Mesendoderm (in vitro differentiated cells): ENCODE measurements around the gene PARD3B.
A peak's percentile ranks its signal among the peaks of the same experiment; 100 is the strongest.

Source experiments
- DNase-seq: peaks from one replicate; pipeline ENCODE4 v3.0.0; 2013
- H2AK5ac ChIP-seq: 2 replicates; pipeline ENCODE4 v1.6.1; 2013; ENCODE audit warnings: low read length, inconsistent platforms
- H2BK120ac ChIP-seq: 2 replicates; pipeline ENCODE4 v1.6.1; 2013; ENCODE audit warnings: low read depth, mild to moderate bottlenecking, low read length, moderate library complexity, mixed read lengths
- H2BK15ac ChIP-seq: replicated peaks from 2 replicates; pipeline ENCODE4 v1.6.1; 2013; ENCODE audit warnings: low read depth, mild to moderate bottlenecking, moderate library complexity
- H2BK5ac ChIP-seq: 2 replicates; pipeline ENCODE4 v1.6.1; 2013; ENCODE audit warnings: low read length, inconsistent platforms
- H3K18ac ChIP-seq: 2 replicates; pipeline ENCODE4 v1.6.1; 2013; ENCODE audit warnings: mild to moderate bottlenecking, low read length, mixed read lengths
- H3K23ac ChIP-seq: one replicate; pipeline ENCODE4 v1.6.1; 2013; ENCODE audit warnings: low read length
- H3K27ac ChIP-seq: 2 replicates; pipeline ENCODE4 v1.5.1; 2013; ENCODE audit warnings: low read depth, mild to moderate bottlenecking, inconsistent platforms, low read length, moderate library complexity
- H3K27me3 ChIP-seq: 2 replicates; pipeline ENCODE4 v1.6.1; 2013; ENCODE audit warnings: low read length, control low read depth, mild to moderate bottlenecking, inconsistent platforms; ENCODE audit not compliant: insufficient read depth, poor library complexity
- H3K36me3 ChIP-seq: 2 replicates; pipeline ENCODE4 v1.6.1; 2013; ENCODE audit warnings: low read length, inconsistent platforms; ENCODE audit not compliant: control insufficient read depth, insufficient read depth
- H3K4ac ChIP-seq: one replicate; pipeline ENCODE4 v1.6.1; 2013; ENCODE audit warnings: low read depth, mild to moderate bottlenecking, low read length, moderate library complexity
- H3K4me1 ChIP-seq: 2 replicates; pipeline ENCODE4 v1.6.1; 2013; ENCODE audit warnings: low read depth, low read length, inconsistent platforms; ENCODE audit not compliant: control insufficient read depth
- H3K4me2 ChIP-seq: 2 replicates; pipeline ENCODE4 v1.6.1; 2013; ENCODE audit warnings: low read length
- H3K4me3 ChIP-seq: 2 replicates; pipeline ENCODE4 v1.5.1; 2013; ENCODE audit warnings: mild to moderate bottlenecking, low read length
- H3K56ac ChIP-seq: one replicate; pipeline ENCODE4 v1.6.1; 2013; ENCODE audit warnings: low read length
- H3K79me1 ChIP-seq: 2 replicates; pipeline ENCODE4 v1.6.1; 2013; ENCODE audit warnings: low read length, inconsistent platforms
- H3K79me2 ChIP-seq: 2 replicates; pipeline ENCODE4 v1.6.1; 2013; ENCODE audit warnings: mild to moderate bottlenecking, low read length; ENCODE audit not compliant: control insufficient read depth, insufficient read depth
- H3K9ac ChIP-seq: 2 replicates; pipeline ENCODE4 v1.6.1; 2013; ENCODE audit warnings: low read length, inconsistent platforms
- H4K5ac ChIP-seq: one replicate; pipeline ENCODE4 v1.6.1; 2013; ENCODE audit warnings: low read length
- H4K8ac ChIP-seq: one replicate; pipeline ENCODE4 v1.6.1; 2013; ENCODE audit warnings: low read depth, mild to moderate bottlenecking, control low read depth, low read length, moderate library complexity
- WGBS: extraction: QIAGEN DNeasy Blood & Tissue Kit; methylation state at CpG from one replicate; pipeline ENCODE4 v1.1.7; 2013; ENCODE audit warnings: low lambda C conversion rate, missing lambda C conversion rate; ENCODE audit not compliant: insufficient coverage; ENCODE audit errors: extremely low coverage; 5-methylcytosine and 5-hydroxymethylcytosine counted together

Gene PARD3B

DNA sequence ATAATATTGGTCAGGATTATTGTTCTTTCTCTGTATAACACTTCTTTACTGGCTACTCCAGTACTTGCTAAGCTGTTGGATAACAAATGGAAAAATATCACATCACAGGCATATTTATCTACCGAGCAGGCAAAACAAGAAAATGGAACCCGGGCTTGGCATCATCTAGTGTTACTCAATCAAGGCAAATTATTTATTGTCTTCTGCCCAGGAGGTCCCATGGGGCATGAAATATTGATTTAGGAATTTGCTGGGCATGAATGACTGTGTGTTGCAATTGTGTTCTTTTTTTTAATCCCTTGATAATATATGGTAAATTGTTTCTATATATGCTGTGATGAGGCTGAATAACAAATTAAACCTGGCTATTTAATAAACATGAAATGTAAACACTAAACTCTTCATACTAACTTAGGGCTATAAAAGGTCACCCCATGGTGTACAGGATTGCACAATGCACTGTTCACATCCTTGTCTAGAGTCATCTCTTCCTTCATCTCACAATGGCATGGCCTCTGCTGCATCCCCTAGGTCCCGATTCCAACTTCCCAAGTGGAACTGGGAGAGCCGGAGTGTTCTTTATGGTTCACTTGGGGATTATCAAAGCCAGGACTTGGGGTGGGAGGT, 2.2 kb upstream of the PARD3B start:
- H3K79me1 ChIP-seq: no peaks in the 10 kb centered on the region
- no peak overlapping the region for H2BK120ac ChIP-seq
- no peak overlapping the region for H3K27ac ChIP-seq
- H3K56ac ChIP-seq: no peak overlapping the region
- H3K4ac ChIP-seq: no peak overlapping the region
- no peak overlapping the region for H3K9ac ChIP-seq
- no peak overlapping the region for H4K5ac ChIP-seq
- no peak overlapping the region for H3K4me3 ChIP-seq
- no peak overlapping the region for H4K8ac ChIP-seq
- no peak overlapping the region for H2BK5ac ChIP-seq
- no peak overlapping the region for H3K18ac ChIP-seq
- no peak overlapping the region for H2AK5ac ChIP-seq
- H3K27me3 ChIP-seq: peaks cover 4% of the 10 kb centered on the region
- H3K4me2 ChIP-seq: no peak overlapping the region
- H3K4me1 ChIP-seq: no peaks in the 10 kb centered on the region
- no CpG with 5 or more reads among the region's 4 CpGs for WGBS
- H3K36me3 ChIP-seq: no peaks in the 10 kb centered on the region
- H3K79me2 ChIP-seq: no peaks in the 10 kb centered on the region
- H3K23ac ChIP-seq: no peak overlapping the region
- no peak overlapping the region for H2BK15ac ChIP-seq
- DNase-seq: no peak

DNA sequence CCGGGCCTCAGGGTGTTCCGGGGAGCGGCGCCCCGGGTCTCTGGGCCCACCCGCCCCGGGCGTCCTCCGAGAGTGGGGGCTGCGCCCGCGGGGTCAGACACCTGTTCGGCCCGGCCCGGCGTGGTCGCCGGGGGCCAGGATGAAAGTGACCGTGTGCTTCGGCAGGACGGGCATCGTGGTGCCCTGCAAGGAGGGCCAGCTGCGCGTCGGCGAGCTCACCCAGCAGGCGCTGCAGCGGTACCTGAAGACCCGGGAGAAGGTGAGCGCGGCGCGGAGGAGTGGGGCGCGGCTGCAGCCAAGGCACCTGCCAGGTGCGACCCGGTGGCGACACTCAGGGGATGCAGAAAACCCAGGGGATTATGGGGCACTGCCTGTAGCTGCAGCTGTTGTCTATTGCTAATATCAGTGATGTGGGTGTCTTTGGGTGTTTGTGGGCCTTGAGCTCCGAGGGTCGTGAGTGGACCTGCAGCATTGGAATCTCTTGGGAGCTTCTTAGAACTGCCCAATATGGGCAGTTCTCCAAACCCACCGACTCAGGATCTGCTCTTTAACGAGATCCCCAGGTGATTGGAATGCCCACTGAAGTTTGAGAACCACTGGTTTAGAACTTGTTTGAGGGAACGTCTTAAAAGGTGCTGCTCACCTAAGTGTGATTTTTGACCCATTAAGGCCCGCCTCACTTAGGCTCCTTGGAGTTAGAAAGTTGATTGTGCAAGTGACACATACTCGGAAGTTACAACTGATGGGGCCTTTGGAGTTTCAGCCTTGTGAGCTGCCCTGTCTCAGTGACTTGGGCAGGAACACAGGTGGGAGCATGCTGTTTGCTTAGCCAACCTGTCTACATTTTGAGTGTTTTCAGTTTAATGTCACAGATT, 823 bp downstream of the PARD3B start:
- peak overlapping the region; percentile 55 for H3K18ac ChIP-seq
- no peaks in the 10 kb centered on the region for H3K79me2 ChIP-seq
- peak overlapping the region; percentile 70 for H3K4me2 ChIP-seq
- no peak overlapping the region for H2AK5ac ChIP-seq
- H3K79me1 ChIP-seq: no peaks in the 10 kb centered on the region
- H3K56ac ChIP-seq: peak overlapping the region; percentile 77
- peak; percentile 13 for DNase-seq
- no CpG with 5 or more reads among the region's 45 CpGs for WGBS
- H3K36me3 ChIP-seq: no peaks in the 10 kb centered on the region
- H3K4ac ChIP-seq: no peak overlapping the region
- H3K27me3 ChIP-seq: peaks cover 4% of the 10 kb centered on the region
- H2BK5ac ChIP-seq: no peak overlapping the region
- no peak overlapping the region for H2BK15ac ChIP-seq
- H4K5ac ChIP-seq: no peak overlapping the region
- peak overlapping the region; percentile 36 for H3K4me3 ChIP-seq
- H3K27ac ChIP-seq: no peak overlapping the region
- H2BK120ac ChIP-seq: no peak overlapping the region
- no peaks in the 10 kb centered on the region for H3K4me1 ChIP-seq
- no peak overlapping the region for H4K8ac ChIP-seq
- no peak overlapping the region for H3K23ac ChIP-seq
- H3K9ac ChIP-seq: peak overlapping the region; percentile 54

GRCh38 chr2:204550751-204551511, 5.7 kb downstream of the PARD3B start:
- Histone ChIP-seq H3K56ac (no peak overlapping the region), H3K79me1 (no peaks in the 10 kb centered on the region), H3K4me3 (no peak overlapping the region), H2AK5ac (no peak overlapping the region), H2BK15ac (no peak overlapping the region), H3K36me3 (no peaks in the 10 kb centered on the region), H3K4ac (no peak overlapping the region), H3K4me2 (no peak overlapping the region), H3K27ac (no peak overlapping the region), H2BK5ac (no peak overlapping the region), H3K9ac (no peak overlapping the region), H3K18ac (no peak overlapping the region), H3K4me1 (no peaks in the 10 kb centered on the region), H3K27me3 (no peaks in the 10 kb centered on the region), H4K8ac (no peak overlapping the region), H3K23ac (no peak overlapping the region), H2BK120ac (no peak overlapping the region), H4K5ac (no peak overlapping the region), H3K79me2 (no peaks in the 10 kb centered on the region)
- peak; percentile 17 for DNase-seq
- WGBS: no CpG with 5 or more reads among the region's 3 CpGs

GRCh38 chr2:204551512-204551863, 6.2 kb downstream of the PARD3B start:
- no peak overlapping the region for H2BK120ac ChIP-seq
- no peak for DNase-seq
- no peak overlapping the region for H4K5ac ChIP-seq
- H2BK5ac ChIP-seq: no peak overlapping the region
- no CpG with 5 or more reads among the region's 3 CpGs for WGBS
- no peak overlapping the region for H2BK15ac ChIP-seq
- H3K4me2 ChIP-seq: no peak overlapping the region
- H3K56ac ChIP-seq: no peak overlapping the region
- no peak overlapping the region for H3K4me3 ChIP-seq
- H3K79me2 ChIP-seq: no peaks in the 10 kb centered on the region
- H3K4me1 ChIP-seq: no peaks in the 10 kb centered on the region
- H3K36me3 ChIP-seq: no peaks in the 10 kb centered on the region
- H3K9ac ChIP-seq: no peak overlapping the region
- H3K79me1 ChIP-seq: no peaks in the 10 kb centered on the region
- H3K23ac ChIP-seq: no peak overlapping the region
- H3K27ac ChIP-seq: no peak overlapping the region
- H3K4ac ChIP-seq: no peak overlapping the region
- no peak overlapping the region for H4K8ac ChIP-seq
- H3K27me3 ChIP-seq: no peaks in the 10 kb centered on the region
- H2AK5ac ChIP-seq: no peak overlapping the region
- H3K18ac ChIP-seq: no peak overlapping the region

GRCh38 chr2:204557604-204558003, 12.3 kb downstream of the PARD3B start:
- Histone ChIP-seq H2BK5ac (no peak overlapping the region), H3K79me2 (no peaks in the 10 kb centered on the region), H3K4ac (no peak overlapping the region), H3K79me1 (no peaks in the 10 kb centered on the region), H3K23ac (no peak overlapping the region), H4K8ac (no peak overlapping the region), H2AK5ac (no peak overlapping the region), H3K27ac (no peak overlapping the region), H3K4me1 (no peaks in the 10 kb centered on the region), H3K9ac (no peak overlapping the region), H2BK120ac (no peak overlapping the region), H3K36me3 (no peaks in the 10 kb centered on the region), H3K27me3 (no peaks in the 10 kb centered on the region), H2BK15ac (no peak overlapping the region), H3K4me3 (no peak overlapping the region), H4K5ac (no peak overlapping the region), H3K4me2 (no peak overlapping the region), H3K56ac (no peak overlapping the region), H3K18ac (no peak overlapping the region)
- no peak for DNase-seq
- no CpG with 5 or more reads among the region's 1 CpG for WGBS
